ENCODE results near the gene PCBP3.

DNA sequence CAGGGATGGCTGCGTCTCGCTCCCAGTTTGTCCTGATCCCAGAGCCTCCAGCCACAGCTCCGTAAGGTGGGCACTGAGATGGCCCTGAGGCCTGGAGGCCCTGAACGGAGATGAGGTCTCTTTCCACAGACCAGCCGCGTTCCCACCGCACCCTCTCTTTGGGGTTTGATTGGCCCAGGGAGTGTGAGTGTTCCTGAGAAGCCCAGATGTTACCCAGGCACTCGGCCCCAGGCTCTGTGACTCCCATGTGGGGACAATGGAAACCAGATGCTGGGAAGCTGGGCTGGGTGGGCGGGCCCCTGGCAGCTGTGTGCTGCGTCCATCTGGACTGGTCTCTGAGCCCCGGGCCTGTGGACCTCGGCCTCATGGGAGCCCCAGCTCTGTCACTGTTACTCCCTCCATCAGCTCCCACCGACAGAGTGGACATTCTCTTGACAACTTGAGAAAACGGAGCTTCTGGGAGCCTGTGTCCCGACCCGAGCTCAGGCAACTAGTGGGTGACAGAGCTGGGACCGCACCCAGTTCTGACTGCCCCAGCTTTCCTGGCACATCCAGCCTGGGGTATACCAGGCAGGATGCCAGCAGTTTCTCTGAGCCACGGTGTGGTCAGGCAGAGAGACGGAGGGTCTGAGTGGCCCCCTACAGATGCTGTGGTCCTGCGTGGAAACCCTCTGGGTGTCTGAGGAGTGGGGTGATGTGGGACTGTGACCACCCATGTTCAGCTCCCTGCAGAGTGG, 328.3 kb downstream of the PCBP3 start:
- TF ChIP-seq CTCF (optimal IDR thresholded peaks at IDR 0.05 in 1 of 3, IDR thresholded peaks at IDR 0.05 in 1 of 3, conservative IDR thresholded peaks at IDR 0.05 in 1 of 3; ENCODE audit: extremely low read depth in 1 of 3, insufficient read depth in 2 of 3, low read length in 3 of 3): no peak
- TF ChIP-seq EZH2 (IDR thresholded peaks at IDR 0.05; ENCODE audit: low read length): no peak
